Activated CD4-positive, alpha-beta memory T cell treated with anti-CD3 and anti-CD28 coated beads, Interleukin-2, amount 10 ng/mL, durations not matched to agents 7 days and 5 days (primary cell): ENCODE results near the gene FAM193B. TPM values are rescaled to one million over a fixed set of nuclear protein-coding genes. Genes with fewer than 3 reads are reported as not detected.
A peak's percentile ranks its signal among the peaks of the same experiment; 100 is the strongest.

Source experiments
- CTCF ChIA-PET: fragments of 350-600 bp; sonication (Branson Sonifier 250); formaldehyde crosslinking; loops from one replicate; lab custom pipeline; 2021; ENCODE audit warnings: antibody characterized with exemption, inconsistent platforms; lab: Charles Lee
- POLR2A ChIA-PET: fragments of 350-600 bp; sonication (Branson Sonifier 250); formaldehyde crosslinking; loops from one replicate; lab custom pipeline; 2021; ENCODE audit warnings: antibody characterized with exemption; lab: Charles Lee
- DNase-seq: peaks from one replicate; pipeline ENCODE4 v3.0.0-alpha.2; 2020
- H3K27ac Mint-ChIP-seq: one replicate; pipeline ENCODE4 v1.8.0; 2021; ENCODE audit warnings: mild to moderate bottlenecking, mixed read lengths
- H3K27me3 Mint-ChIP-seq: one replicate; pipeline ENCODE4 v1.8.0; 2021; ENCODE audit warnings: mixed read lengths
- H3K36me3 Mint-ChIP-seq: one replicate; pipeline ENCODE4 v1.8.0; 2021; ENCODE audit warnings: low read depth, mixed read lengths
- H3K4me1 Mint-ChIP-seq: one replicate; pipeline ENCODE4 v1.8.0; 2021; ENCODE audit warnings: mixed read lengths
- H3K4me3 Mint-ChIP-seq: one replicate; pipeline ENCODE4 v1.8.0; 2021; ENCODE audit warnings: mild to moderate bottlenecking, mixed read lengths
- H3K9me3 Mint-ChIP-seq: one replicate; pipeline ENCODE4 v1.8.0; 2021; ENCODE audit warnings: mixed read lengths
- total RNA-seq, 2 experiments: library from RNA; stranded (reverse); gene quantifications; one replicate each; pipeline ENCODE4 v1.2.3, GENCODE V29; 2021

Gene FAM193B
- total RNA-seq, 2 experiments from 2014 or later, result 110 to 112 TPM

- peaks cover 13% of the 10 kb centered on the region for H3K36me3 Mint-ChIP-seq
- H3K9me3 Mint-ChIP-seq, result no peaks in the 10 kb centered on the region
- no peak for DNase-seq
- H3K27me3 Mint-ChIP-seq, result no peaks in the 10 kb centered on the region
- ChIA-PET POLR2A (interaction anchor here (1.6 kb wide), 1 partner anchor 9 kb away, joined by 3 read pairs; no protein-coding TSS in a partner anchor), CTCF (interaction anchor here (1.0 to 1.1 kb wide), 2 partner anchors 9 to 151 kb away, joined by 4 read pairs; no protein-coding TSS in a partner anchor)
- H3K4me3 Mint-ChIP-seq, result no peak overlapping the region
- H3K27ac Mint-ChIP-seq, result no peak overlapping the region
- H3K4me1 Mint-ChIP-seq, result no peaks in the 10 kb centered on the region
Observed at GRCh38 chr5:177530638-177531037, 23.7 kb downstream of the FAM193B start.

GRCh38 chr5:177529247-177530203, 24.8 kb downstream of the FAM193B start:
- no peak for DNase-seq
- Mint-ChIP-seq H3K4me1 (no peaks in the 10 kb centered on the region), H3K4me3 (no peak overlapping the region), H3K9me3 (no peaks in the 10 kb centered on the region), H3K27ac (no peak overlapping the region), H3K27me3 (no peaks in the 10 kb centered on the region), H3K36me3 (peaks cover 18% of the 10 kb centered on the region)
- ChIA-PET CTCF (no interaction called here), POLR2A (interaction anchor here (1.0 kb wide), 1 partner anchor 9 kb away, joined by 3 read pairs; no protein-coding TSS in a partner anchor)

- POLR2A ChIA-PET, result interaction anchor here (1.0 kb wide), 1 partner anchor 9 kb away, joined by 3 read pairs; no protein-coding TSS in a partner anchor
- Mint-ChIP-seq H3K4me1 (no peaks in the 10 kb centered on the region), H3K27ac (no peak overlapping the region), H3K9me3 (no peaks in the 10 kb centered on the region), H3K27me3 (no peaks in the 10 kb centered on the region), H3K4me3 (no peak overlapping the region), H3K36me3 (peaks cover 23% of the 10 kb centered on the region)
- DNase-seq, result no peak
- CTCF ChIA-PET, result no interaction called here
Observed at GRCh38 chr5:177528631-177529030, 25.7 kb downstream of the FAM193B start.

DNA sequence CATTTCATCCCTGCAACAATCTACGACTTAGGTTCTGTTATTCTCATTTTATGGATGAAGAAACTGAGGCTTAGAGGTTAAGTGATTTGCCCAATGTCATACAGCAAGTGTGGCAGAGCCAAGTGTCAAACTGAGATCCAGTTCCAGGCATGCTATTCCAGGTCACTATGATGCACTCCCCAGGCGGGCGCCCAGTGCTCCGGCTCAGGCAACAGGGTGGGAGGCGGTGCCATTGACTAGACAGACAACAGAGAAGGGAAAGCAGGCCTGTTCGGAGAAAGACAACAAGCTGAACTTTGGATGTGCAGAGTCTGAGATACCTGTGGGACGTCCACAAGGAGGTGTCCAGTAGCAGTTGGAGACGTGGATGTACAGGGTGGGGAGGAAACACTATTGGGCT, 26.8 kb downstream of the FAM193B start:
- no peaks in the 10 kb centered on the region for H3K27me3 Mint-ChIP-seq
- CTCF ChIA-PET, result no interaction called here
- no peaks in the 10 kb centered on the region for H3K9me3 Mint-ChIP-seq
- POLR2A ChIA-PET, result no interaction called here
- H3K4me1 Mint-ChIP-seq, result no peaks in the 10 kb centered on the region
- no peak overlapping the region for H3K27ac Mint-ChIP-seq
- DNase-seq, result no peak
- H3K36me3 Mint-ChIP-seq, result peaks cover 23% of the 10 kb centered on the region
- H3K4me3 Mint-ChIP-seq, result no peak overlapping the region

- POLR2A ChIA-PET, result interaction anchor here (1.3 kb wide), 1 partner anchor 18 kb away, joined by 3 read pairs; no protein-coding TSS in a partner anchor
- peaks cover 21% of the 10 kb centered on the region for H3K36me3 Mint-ChIP-seq
- H3K9me3 Mint-ChIP-seq, result no peaks in the 10 kb centered on the region
- no peak overlapping the region for H3K27ac Mint-ChIP-seq
- no peak overlapping the region for H3K4me3 Mint-ChIP-seq
- H3K27me3 Mint-ChIP-seq, result no peaks in the 10 kb centered on the region
- CTCF ChIA-PET, result no interaction called here
- no peak for DNase-seq
- H3K4me1 Mint-ChIP-seq, result peaks cover 1% of the 10 kb centered on the region
Observed at GRCh38 chr5:177526791-177527190, 27.6 kb downstream of the FAM193B start.

GRCh38 chr5:177526191-177526590, 28.2 kb downstream of the FAM193B start:
- Mint-ChIP-seq H3K27ac (no peak overlapping the region), H3K9me3 (no peaks in the 10 kb centered on the region), H3K27me3 (no peaks in the 10 kb centered on the region), H3K4me3 (no peak overlapping the region), H3K36me3 (peaks cover 26% of the 10 kb centered on the region), H3K4me1 (peaks cover 7% of the 10 kb centered on the region)
- DNase-seq, result no peak
- CTCF ChIA-PET, result no interaction called here
- POLR2A ChIA-PET, result interaction anchor here (1.3 kb wide), 1 partner anchor 19 kb away, joined by 3 read pairs; no protein-coding TSS in a partner anchor

GRCh38 chr5:177524941-177525655, 29.3 kb downstream of the FAM193B start:
- CTCF ChIA-PET, result interaction anchor here (1.0 kb wide), 1 partner anchor 18 kb away, joined by 3 read pairs; no protein-coding TSS in a partner anchor

DNA sequence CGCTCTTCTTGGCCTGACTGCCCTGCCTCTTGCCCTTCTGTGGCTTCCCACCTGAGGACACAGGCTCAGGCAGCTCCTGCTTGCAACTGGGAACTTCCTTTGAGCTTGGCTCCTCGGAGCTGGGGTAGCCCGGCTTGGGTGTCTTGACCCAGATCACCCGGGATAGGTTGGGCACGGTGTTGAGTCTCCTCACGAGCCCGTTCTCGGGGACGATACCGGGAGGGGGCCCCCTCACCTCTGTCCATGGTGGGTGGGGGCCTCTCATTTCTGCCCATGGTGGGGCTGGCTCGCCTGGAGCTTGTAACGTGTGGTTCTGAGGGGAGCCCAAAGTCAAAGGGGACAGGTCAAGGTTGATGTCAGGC, 29.8 kb downstream of the FAM193B start:
- POLR2A ChIA-PET, result no interaction called here
- H3K9me3 Mint-ChIP-seq, result no peaks in the 10 kb centered on the region
- no peaks in the 10 kb centered on the region for H3K27me3 Mint-ChIP-seq
- H3K4me3 Mint-ChIP-seq, result no peak overlapping the region
- peaks cover 34% of the 10 kb centered on the region for H3K36me3 Mint-ChIP-seq
- H3K4me1 Mint-ChIP-seq, result peaks cover 21% of the 10 kb centered on the region
- DNase-seq, result no peak
- CTCF ChIA-PET, result interaction anchor here (1.0 kb wide), 1 partner anchor 19 kb away, joined by 3 read pairs; no protein-coding TSS in a partner anchor
- H3K27ac Mint-ChIP-seq, result no peak overlapping the region

More at GRCh38 chr5:177524941-177525655, 29.3 kb downstream of the FAM193B start:
- Mint-ChIP-seq H3K27me3 (no peaks in the 10 kb centered on the region), H3K9me3 (no peaks in the 10 kb centered on the region), H3K27ac (no peak overlapping the region), H3K36me3 (peaks cover 28% of the 10 kb centered on the region), H3K4me3 (no peak overlapping the region), H3K4me1 (peaks cover 16% of the 10 kb centered on the region)
- no peak for DNase-seq
- POLR2A ChIA-PET, result interaction anchor here (1.1 to 1.3 kb wide), 2 partner anchors 9 to 20 kb away, joined by 3 to 4 read pairs; no protein-coding TSS in a partner anchor

DNA sequence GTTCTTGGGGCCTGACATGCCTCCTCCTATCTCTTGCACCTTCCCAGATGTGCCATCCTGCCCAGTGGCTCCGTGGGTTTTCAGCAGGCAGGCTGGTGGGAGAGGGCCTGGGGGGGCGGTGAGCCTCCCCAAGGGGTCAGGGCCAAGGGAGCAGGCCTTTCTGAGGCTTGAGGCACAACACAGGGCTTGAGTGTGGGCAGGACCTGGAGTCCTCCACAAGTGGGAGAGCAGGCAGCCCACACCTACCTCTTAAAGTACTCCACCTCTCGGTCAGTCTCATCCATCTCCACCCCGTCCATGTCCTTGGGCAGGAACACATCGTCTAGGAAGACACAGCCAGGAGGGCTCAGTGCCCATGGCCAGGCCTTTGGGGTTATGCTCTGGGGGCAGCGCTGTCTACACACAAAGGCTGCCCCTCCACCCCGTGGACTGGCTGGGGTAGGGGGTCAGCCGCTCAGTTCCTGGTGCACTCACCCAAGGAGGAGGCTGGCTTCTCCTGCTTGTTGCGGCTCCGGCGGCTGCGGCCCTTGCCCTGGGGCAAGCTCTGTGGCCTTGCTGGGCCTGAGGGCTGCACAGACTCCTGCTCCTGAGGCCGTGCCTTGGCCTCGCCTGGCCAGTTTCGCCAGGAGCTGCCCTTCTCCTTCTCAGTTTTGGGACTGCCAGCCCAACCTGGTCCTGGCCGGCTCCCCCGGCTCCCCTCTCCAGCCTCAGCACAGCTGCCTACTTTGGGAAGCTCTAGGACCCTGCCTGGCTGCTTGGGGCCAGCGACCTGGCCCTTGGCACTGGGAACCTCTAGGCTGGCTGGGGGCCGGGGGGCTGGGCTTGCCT, 30.4 kb downstream of the FAM193B start:
- POLR2A ChIA-PET, result no interaction called here
- DNase-seq, result no peak
- Mint-ChIP-seq H3K36me3 (peaks cover 37% of the 10 kb centered on the region), H3K9me3 (no peaks in the 10 kb centered on the region), H3K4me1 (peaks cover 26% of the 10 kb centered on the region), H3K27ac (no peak overlapping the region), H3K27me3 (no peaks in the 10 kb centered on the region), H3K4me3 (no peak overlapping the region)
- CTCF ChIA-PET, result interaction anchor here (1.0 kb wide), 1 partner anchor 19 kb away, joined by 3 read pairs; no protein-coding TSS in a partner anchor

DNA sequence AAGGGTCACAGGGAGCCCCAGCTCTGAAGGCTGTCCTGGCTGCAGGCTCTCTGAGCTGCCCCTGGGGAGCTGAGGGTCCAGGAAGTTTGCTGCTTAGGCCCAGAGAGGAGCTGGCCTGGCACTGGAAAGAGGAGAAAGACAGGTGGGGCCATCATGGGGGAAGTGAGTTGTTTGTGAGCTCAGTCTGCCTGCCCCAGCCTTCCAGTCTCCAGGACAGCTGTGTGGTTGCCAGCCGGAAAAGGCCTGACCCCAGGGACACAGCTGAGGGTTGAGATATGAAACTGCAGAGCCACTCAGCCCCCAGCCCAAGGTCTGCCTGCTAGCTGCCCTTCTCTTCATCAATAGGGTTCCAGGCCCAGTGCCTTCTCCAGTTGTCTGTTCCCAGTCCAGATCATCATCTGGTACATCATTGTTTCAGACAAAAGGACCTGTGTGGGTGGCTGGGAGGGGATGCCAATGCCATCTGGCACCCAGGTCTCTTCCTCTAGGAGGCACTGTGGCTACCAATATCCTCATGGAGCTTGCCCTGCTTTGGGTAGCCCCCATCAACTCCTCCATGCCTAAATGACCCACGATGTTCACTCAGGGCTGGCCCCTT, 33.3 kb downstream of the FAM193B start:
- no peak for DNase-seq
- CTCF ChIA-PET, result interaction anchor here (1.6 to 1.9 kb wide), 2 partner anchors 10 to 130 kb away, joined by 4 to 6 read pairs; no protein-coding TSS in a partner anchor
- Mint-ChIP-seq H3K27ac (peak overlapping the region; percentile 63), H3K9me3 (no peaks in the 10 kb centered on the region), H3K4me3 (no peak overlapping the region), H3K27me3 (no peaks in the 10 kb centered on the region), H3K36me3 (peaks cover 45% of the 10 kb centered on the region), H3K4me1 (peaks cover 38% of the 10 kb centered on the region)
- POLR2A ChIA-PET, result interaction anchor here (1.4 kb wide), 1 partner anchor 10 kb away, joined by 3 read pairs; no protein-coding TSS in a partner anchor

- ChIA-PET POLR2A (no interaction called here), CTCF (interaction anchor here (1.9 to 2.0 kb wide), 2 partner anchors 19 to 130 kb away, joined by 6 read pairs; no protein-coding TSS in a partner anchor)
- no peak overlapping the region for H3K4me3 Mint-ChIP-seq
- H3K27ac Mint-ChIP-seq, result no peak overlapping the region
- peaks cover 46% of the 10 kb centered on the region for H3K36me3 Mint-ChIP-seq
- no peaks in the 10 kb centered on the region for H3K27me3 Mint-ChIP-seq
- H3K4me1 Mint-ChIP-seq, result peaks cover 46% of the 10 kb centered on the region
- no peaks in the 10 kb centered on the region for H3K9me3 Mint-ChIP-seq
- DNase-seq, result no peak
Observed at GRCh38 chr5:177520271-177520670, 34.1 kb downstream of the FAM193B start.
